ENCODE results near the gene EMILIN2. TPM values are rescaled to one million over a fixed set of nuclear protein-coding genes. Genes with fewer than 3 reads are reported as not detected.
"Not testable (repeated sequence)": the region's sequence is repeated elsewhere in the genome, so short reads cannot be mapped to it uniquely, and the experiment has no call there.

Gene EMILIN2
- total RNA-seq, 3 donors from 2014 or later, result 13.3 to 19.6 (median 18.3) TPM

DNA sequence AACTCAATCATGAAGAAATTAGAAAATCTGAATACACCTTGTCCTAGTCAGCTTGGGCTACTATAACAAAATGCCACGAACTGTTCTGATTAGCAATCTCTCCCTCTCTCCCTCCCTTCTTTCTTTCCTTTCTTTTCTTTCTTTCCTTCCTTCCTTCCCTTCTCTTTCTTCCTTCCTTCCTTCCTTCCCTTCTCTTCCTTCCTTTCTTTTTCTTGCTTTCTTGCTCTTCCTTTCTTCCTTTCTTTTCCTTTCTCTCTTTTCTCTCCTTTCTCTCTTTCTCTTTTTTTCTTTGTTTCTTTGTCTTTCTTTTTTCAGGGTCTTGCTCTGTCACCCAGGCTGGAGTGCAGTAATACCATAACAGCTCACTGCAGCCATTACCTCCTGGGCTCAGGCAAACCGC, 23.6 kb upstream of the EMILIN2 start:
- intact Hi-C loops (cut with DNase I, micrococcal nuclease), result no loop called here
- no peaks in the 10 kb centered on the region for H3K4me1 ChIP-seq (ENCODE audit: low read depth)
- DNase-seq (no peak), ATAC-seq (no peak)
- no peaks in the 10 kb centered on the region for H3K36me3 ChIP-seq (ENCODE audit: low read depth)
- peaks cover 10% of the 10 kb centered on the region for H3K9me3 ChIP-seq
- H3K4me3 ChIP-seq, result no peak overlapping the region
- TF ChIP-seq, protein P1, sequence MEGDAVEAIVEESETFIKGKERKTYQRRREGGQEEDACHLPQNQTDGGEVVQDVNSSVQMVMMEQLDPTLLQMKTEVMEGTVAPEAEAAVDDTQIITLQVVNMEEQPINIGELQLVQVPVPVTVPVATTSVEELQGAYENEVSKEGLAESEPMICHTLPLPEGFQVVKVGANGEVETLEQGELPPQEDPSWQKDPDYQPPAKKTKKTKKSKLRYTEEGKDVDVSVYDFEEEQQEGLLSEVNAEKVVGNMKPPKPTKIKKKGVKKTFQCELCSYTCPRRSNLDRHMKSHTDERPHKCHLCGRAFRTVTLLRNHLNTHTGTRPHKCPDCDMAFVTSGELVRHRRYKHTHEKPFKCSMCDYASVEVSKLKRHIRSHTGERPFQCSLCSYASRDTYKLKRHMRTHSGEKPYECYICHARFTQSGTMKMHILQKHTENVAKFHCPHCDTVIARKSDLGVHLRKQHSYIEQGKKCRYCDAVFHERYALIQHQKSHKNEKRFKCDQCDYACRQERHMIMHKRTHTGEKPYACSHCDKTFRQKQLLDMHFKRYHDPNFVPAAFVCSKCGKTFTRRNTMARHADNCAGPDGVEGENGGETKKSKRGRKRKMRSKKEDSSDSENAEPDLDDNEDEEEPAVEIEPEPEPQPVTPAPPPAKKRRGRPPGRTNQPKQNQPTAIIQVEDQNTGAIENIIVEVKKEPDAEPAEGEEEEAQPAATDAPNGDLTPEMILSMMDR (IDR thresholded peaks at IDR 0.05), result no peak

DNA sequence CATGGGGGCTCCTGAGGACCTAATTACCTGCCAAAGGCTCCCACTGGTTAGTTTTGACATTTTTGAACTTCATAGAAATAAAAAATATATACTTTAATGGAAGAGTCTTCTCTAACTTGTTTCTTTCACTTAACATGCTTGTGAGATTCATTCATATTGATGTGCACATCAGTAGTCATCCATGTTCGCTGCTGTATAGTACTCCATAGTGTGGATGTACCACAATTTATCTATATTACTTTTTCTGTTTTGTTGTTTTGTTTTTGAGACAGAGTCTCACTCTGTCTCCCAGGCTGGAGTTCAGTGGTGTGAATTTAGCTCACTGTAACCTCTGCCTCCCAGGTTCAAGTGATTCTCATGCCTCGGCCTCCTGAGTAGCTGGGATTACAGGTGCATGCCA, 22.8 kb upstream of the EMILIN2 start:
- TF ChIP-seq, protein P1 (IDR thresholded peaks at IDR 0.05), result no peak

DNA sequence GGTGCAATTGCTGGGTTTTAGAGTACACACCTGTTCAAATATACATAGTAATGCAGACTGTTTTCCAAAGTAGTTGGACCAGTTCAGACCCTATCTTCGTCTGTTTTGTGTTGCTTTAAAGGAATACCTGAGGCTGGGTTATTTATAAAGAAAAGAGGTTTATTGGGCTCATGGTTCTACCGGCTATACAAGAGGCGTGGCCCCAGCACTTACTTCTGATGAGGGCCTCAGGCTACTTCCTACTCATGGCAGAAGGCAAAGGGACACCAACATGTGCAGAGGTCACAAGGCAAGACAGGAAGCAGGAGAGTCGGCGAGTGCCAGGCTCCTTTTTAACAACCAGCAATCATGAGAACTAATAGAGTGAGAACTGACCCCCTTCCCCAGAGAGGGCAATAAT, 21.9 kb upstream of the EMILIN2 start:
- Histone ChIP-seq H3K4me3 (no peak overlapping the region), H3K9me3 (peaks cover 10% of the 10 kb centered on the region), H3K4me1 (ENCODE audit: low read depth) (no peaks in the 10 kb centered on the region), H3K36me3 (ENCODE audit: low read depth) (no peaks in the 10 kb centered on the region)
- TF ChIP-seq, protein P1 (IDR thresholded peaks at IDR 0.05), result no peak
- DNase-seq (no peak), ATAC-seq (peak; percentile 55)
- intact Hi-C loops (cut with DNase I, micrococcal nuclease), result no loop called here

More for the DNA sequence above, 22.8 kb upstream of the EMILIN2 start:
- no peaks in the 10 kb centered on the region for H3K36me3 ChIP-seq (ENCODE audit: low read depth)
- DNase-seq (no peak), ATAC-seq (no peak)
- no peaks in the 10 kb centered on the region for H3K4me1 ChIP-seq (ENCODE audit: low read depth)
- intact Hi-C loops (cut with DNase I, micrococcal nuclease), result no loop called here
- H3K4me3 ChIP-seq, result no peak overlapping the region
- H3K9me3 ChIP-seq, result peaks cover 10% of the 10 kb centered on the region

DNA sequence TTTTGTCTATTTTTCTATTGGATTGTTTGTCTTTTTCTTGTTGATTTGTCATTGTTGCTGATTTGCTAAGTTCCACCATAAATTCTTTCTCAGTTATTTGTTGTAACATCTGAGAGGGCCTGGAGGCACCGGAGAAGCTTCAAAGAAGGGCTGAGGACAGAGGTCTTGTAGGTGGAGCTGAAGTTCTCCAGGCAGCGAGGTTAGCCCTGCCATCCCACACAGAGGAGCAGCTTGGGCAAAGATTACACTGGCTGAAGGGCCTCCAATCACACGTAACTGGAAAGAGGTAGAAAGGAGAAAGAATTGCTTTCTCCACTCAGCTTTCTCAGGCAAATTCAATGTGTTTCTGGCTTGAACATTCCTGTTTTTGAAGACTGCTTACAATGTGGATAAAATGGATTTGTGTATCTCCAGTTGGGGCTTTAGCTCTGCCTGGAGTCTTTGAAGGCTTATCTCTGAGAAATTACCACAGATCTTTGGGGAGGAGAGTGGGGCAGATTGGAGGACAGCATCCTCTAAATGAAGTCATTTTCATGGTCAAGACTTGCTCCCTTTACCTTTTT, 21.1 kb upstream of the EMILIN2 start:
- TF ChIP-seq, protein P1 (IDR thresholded peaks at IDR 0.05), result no peak
- Histone ChIP-seq H3K9me3 (peaks cover 10% of the 10 kb centered on the region), H3K4me1 (ENCODE audit: low read depth) (no peaks in the 10 kb centered on the region), H3K4me3 (no peak overlapping the region), H3K36me3 (ENCODE audit: low read depth) (no peaks in the 10 kb centered on the region)
- ATAC-seq (no peak), DNase-seq (no peak)
- intact Hi-C loops (cut with DNase I, micrococcal nuclease), result no loop called here

DNA sequence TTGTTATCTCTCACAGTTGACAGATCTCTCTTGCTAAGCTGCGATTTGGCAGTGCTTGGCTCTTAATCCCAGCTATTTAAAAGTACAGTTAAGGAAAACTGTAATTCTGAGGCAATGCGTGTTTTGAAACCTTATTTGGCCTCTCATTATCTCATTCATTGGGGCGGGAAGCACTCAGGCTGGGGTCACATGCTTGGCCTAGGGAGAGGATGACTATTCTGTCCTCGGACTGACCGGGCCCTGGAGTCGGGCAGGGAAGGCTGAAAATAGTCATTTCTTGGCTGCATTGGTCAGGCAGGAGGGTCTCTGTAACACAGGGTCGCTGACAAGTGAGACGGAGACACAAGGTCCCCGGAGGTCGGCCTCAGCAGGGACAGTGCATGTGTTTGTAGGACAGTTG, 20.2 kb upstream of the EMILIN2 start:
- no peak for DNase-seq
- Histone ChIP-seq H3K36me3 (ENCODE audit: low read depth) (no peaks in the 10 kb centered on the region), H3K4me1 (ENCODE audit: low read depth) (no peaks in the 10 kb centered on the region), H3K4me3 (no peak overlapping the region), H3K9me3 (peaks cover 10% of the 10 kb centered on the region)
- TF ChIP-seq, protein P1 (IDR thresholded peaks at IDR 0.05), result no peak
- intact Hi-C loops (cut with DNase I, micrococcal nuclease), result no loop called here
- peak; percentile 27 for ATAC-seq

DNA sequence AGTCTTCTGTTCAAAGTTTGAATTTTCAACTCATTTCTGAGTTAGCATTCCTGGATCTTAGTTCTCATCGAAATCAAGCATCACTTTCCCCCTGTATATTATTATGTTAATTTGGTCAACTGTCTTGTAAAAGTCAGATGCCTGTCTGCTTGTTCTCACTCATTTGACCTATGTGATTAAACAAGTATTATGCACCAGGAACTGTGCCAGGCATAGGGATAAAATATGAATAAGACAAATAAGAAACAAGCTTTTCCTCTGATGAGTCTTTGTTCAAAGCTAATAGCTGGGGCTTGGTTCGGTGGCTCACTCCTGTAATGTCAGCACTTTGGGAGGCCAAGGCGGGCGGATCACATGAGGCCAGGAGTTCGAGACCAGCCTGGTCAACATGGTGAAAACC, 19.7 kb upstream of the EMILIN2 start:
- Histone ChIP-seq H3K4me3 (no peak overlapping the region), H3K36me3 (ENCODE audit: low read depth) (no peaks in the 10 kb centered on the region), H3K9me3 (peaks cover 10% of the 10 kb centered on the region), H3K4me1 (ENCODE audit: low read depth) (no peaks in the 10 kb centered on the region)
- DNase-seq, result no peak
- TF ChIP-seq, protein P1 (IDR thresholded peaks at IDR 0.05), result no peak
- intact Hi-C loops (cut with DNase I, micrococcal nuclease), result no loop called here
- no peak for ATAC-seq

DNA sequence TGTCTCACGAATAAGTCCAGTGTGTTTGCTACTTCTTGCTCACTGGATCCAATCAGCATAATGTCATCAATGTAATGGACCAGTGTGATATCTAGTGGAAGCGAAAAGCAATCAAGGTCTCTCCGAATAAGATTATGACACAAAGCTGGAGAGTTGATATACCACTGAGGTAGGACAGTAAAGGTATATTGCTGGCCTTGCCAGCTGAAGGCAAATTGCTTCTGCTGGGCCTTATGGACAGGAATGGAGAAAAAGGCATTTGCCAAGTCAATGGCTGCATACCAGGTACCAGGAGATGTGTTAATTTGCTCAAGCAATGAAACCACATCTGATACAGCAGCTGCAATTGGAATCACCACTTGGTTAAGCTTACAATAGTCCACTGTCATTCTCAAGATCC, 10.7 kb upstream of the EMILIN2 start:
- ATAC-seq; intact Hi-C loops (cut with DNase I, micrococcal nuclease); DNase-seq; H3K9me3 ChIP-seq; H3K4me3 ChIP-seq; H3K4me1 ChIP-seq (ENCODE audit: low read depth); H3K36me3 ChIP-seq (ENCODE audit: low read depth): not testable (repeated sequence)

DNA sequence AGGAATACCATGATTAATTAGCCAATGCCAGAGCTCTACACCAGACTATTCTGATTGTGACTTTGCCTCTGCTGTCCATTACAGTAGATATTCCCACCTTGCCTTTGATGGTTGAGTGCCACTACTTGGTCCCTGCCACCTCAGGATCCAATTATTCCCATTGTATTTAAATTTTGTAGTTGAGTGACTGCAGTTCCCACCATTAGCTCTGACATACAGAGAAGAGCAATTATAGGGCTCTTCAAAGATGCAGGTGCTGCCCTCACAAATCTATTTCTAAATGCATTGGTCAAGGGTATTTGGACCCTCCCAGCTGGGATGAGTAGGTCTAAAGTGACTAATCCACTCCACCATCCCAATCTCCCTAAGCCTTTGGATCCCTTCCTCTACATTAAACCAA, 9.5 kb upstream of the EMILIN2 start:
- H3K36me3 ChIP-seq (ENCODE audit: low read depth); H3K4me3 ChIP-seq; H3K4me1 ChIP-seq (ENCODE audit: low read depth); H3K9me3 ChIP-seq; DNase-seq; ATAC-seq; intact Hi-C loops (cut with DNase I, micrococcal nuclease): not testable (repeated sequence)
